K562 (cell line): ENCODE measurements around the gene ZNF213. TPM values are rescaled to one million over a fixed set of nuclear protein-coding genes. Genes with fewer than 3 reads are reported as not detected.

Source experiments
- ATAC-seq: fragments of 200-7000 bp; cut with Tn5 transposase; 3 replicates; pipeline ENCODE4 v1.9.1; 2020; ENCODE audit warnings: moderate library complexity
- BruUV-seq: library from RNA; stranded (reverse); fragments of 400-500 nt; replicated peaks from 2 replicates; lab custom pipeline; 2021; lab: Mats Ljungman, UMichigan
- CTCF ChIA-PET: fragments of 300-600 bp; formaldehyde crosslinking; extraction: SDS; loops from one replicate; lab custom pipeline; 2021; ENCODE audit warnings: low intra/inter-chr PET ratio; lab: Yijun Ruan, JAX
- POLR2A ChIA-PET: fragments of 300-600, 350-650 bp; sonication (Branson Sonifier 250); formaldehyde crosslinking; extraction: SDS; loops from one replicate; lab custom pipeline; 2021; ENCODE audit warnings: antibody characterized with exemption, inconsistent platforms; lab: Yijun Ruan, JAX
- DNase-seq, 4 experiments: peaks; one replicate each; pipeline versions ENCODE4 v3.0.0 to v3.0.0-alpha.2; 2011 to 2018; ENCODE audit warnings: low spot score in 3 of 4, mixed read lengths in 3 of 4; ENCODE audit errors: extremely low read depth in 1 of 4
- FAIRE-seq: peaks from 2 replicates; lab custom pipeline; 2011; peaks lifted over from hg19 to GRCh38; lab: Jason Lieb, UNC
- H2AFZ ChIP-seq: 2 replicates; pipeline ENCODE4 v1.6.0; 2011; ENCODE audit warnings: low read depth, low read length, control low read depth, inconsistent platforms
- H3K27ac ChIP-seq: fragments of 200-600 bp; 3 replicates; pipeline ENCODE4 v1.8.0; 2011; ENCODE audit warnings: low read depth, mild to moderate bottlenecking, control low read depth, inconsistent platforms, low read length, moderate library complexity, mixed read lengths; ENCODE audit errors: extremely low read depth
- H3K27me3 ChIP-seq, 2 experiments: fragments of 300-600 bp in 1 of 2; 2 replicates in 1 of 2; 3 replicates in 1 of 2; pipeline versions ENCODE4 v1.6.0 to v1.8.0; 2011; ENCODE audit warnings: inconsistent platforms in 2 of 2, low read length in 2 of 2, mild to moderate bottlenecking in 1 of 2, mixed read lengths in 1 of 2, moderate library complexity in 1 of 2; ENCODE audit not compliant: control insufficient read depth in 2 of 2, insufficient read depth in 2 of 2
- H3K36me3 ChIP-seq: fragments of 300-600 bp; 3 replicates; pipeline ENCODE4 v1.8.0; 2011; ENCODE audit warnings: mild to moderate bottlenecking, low read length, inconsistent platforms; ENCODE audit not compliant: control insufficient read depth, insufficient read depth
- H3K4me1 ChIP-seq, 2 experiments: fragments of 200-600 bp in 1 of 2; replicated peaks in 1 of 2; 2 replicates in 1 of 2; 3 replicates in 1 of 2; pipeline versions ENCODE4 v1.5.1 to v1.8.0; 2011; ENCODE audit warnings: inconsistent platforms in 2 of 2, low read length in 2 of 2, mild to moderate bottlenecking in 1 of 2, mixed read lengths in 1 of 2, moderate library complexity in 1 of 2; ENCODE audit not compliant: control insufficient read depth in 2 of 2, insufficient read depth in 2 of 2
- H3K4me2 ChIP-seq: 2 replicates; pipeline ENCODE4 v1.6.1; 2011; ENCODE audit warnings: low read length, control low read depth, inconsistent platforms, mixed read lengths; ENCODE audit not compliant: insufficient read depth
- H3K4me3 ChIP-seq: fragments of 200-600 bp; sonication (generic), shearing (Covaris generic); 2 replicates; pipeline ENCODE4 v1.5.1; 2016; ENCODE audit warnings: control low read depth, inconsistent platforms
- H3K79me2 ChIP-seq: fragments of 200-600 bp; 3 replicates; pipeline ENCODE4 v1.8.0; 2011; ENCODE audit warnings: low read length, inconsistent platforms; ENCODE audit not compliant: control insufficient read depth, insufficient read depth
- H3K9ac ChIP-seq, 2 experiments: 2 replicates each; pipeline versions ENCODE4 v1.6.0 to v1.6.1; 2011; ENCODE audit warnings: low read depth in 2 of 2, low read length in 2 of 2, control low read depth in 1 of 2, inconsistent platforms in 1 of 2, mild to moderate bottlenecking in 1 of 2, mixed read lengths in 1 of 2; ENCODE audit not compliant: insufficient read depth in 1 of 2
- H3K9me1 ChIP-seq: one replicate; pipeline ENCODE4 v1.6.0; 2011; ENCODE audit warnings: inconsistent platforms, mild to moderate bottlenecking, low read length, moderate library complexity; ENCODE audit not compliant: control insufficient read depth, insufficient read depth
- H3K9me3 ChIP-seq: replicated peaks from 2 replicates; pipeline ENCODE4 v1.5.1; 2011; ENCODE audit warnings: low read depth, low read length, inconsistent platforms; ENCODE audit not compliant: control insufficient read depth, insufficient read depth
- H4K20me1 ChIP-seq: replicated peaks from 2 replicates; pipeline ENCODE4 v1.6.1; 2011; ENCODE audit warnings: low read length, inconsistent platforms, mixed read lengths; ENCODE audit not compliant: control insufficient read depth, insufficient read depth
- ATF3 ChIP-seq, 2 experiments: fragments of 450-650 bp in 1 of 2; sonication (generic) in 1 of 2; formaldehyde crosslinking in 1 of 2; IDR thresholded peaks in 1 of 2; conservative IDR thresholded peaks in 1 of 2; 2 replicates each; pipeline versions ENCODE4 v1.6.1 to v1.8.1; 2016 to 2023; ENCODE audit warnings: mild to moderate bottlenecking in 2 of 2, moderate library complexity in 2 of 2, inconsistent platforms in 1 of 2, missing genetic modification reagents in 1 of 2
- DPF2 ChIP-seq: fragments of 450-650 bp; IDR thresholded peaks from 2 replicates; pipeline ENCODE4 v1.6.1; 2016
- JUN ChIP-seq, 2 experiments: sonication (generic) in 1 of 2; formaldehyde crosslinking in 1 of 2; IDR thresholded peaks; 2 replicates each; pipeline versions ENCODE4 v1.6.1 to v1.8.0; 2012 to 2022; ENCODE audit warnings: borderline replicate concordance in 2 of 2, mild to moderate bottlenecking in 2 of 2, improper control_type of control experiment in 1 of 2, low read depth in 1 of 2, low read length in 1 of 2, missing genetic modification reagents in 1 of 2
- JUND ChIP-seq, 2 experiments: IDR thresholded peaks; 2 replicates in 1 of 2; 3 replicates in 1 of 2; pipeline ENCODE4 v1.6.1; 2011; ENCODE audit warnings: borderline replicate concordance in 2 of 2, low read depth in 2 of 2, low read length in 2 of 2, improper control_type of control experiment in 1 of 2, missing biosample characterization in 1 of 2, missing genetic modification characterization in 1 of 2, missing genetic modification reagents in 1 of 2
- MYNN ChIP-seq, 2 experiments: sonication (generic); formaldehyde crosslinking in 1 of 2; IDR thresholded peaks; 2 replicates each; pipeline versions ENCODE4 v1.5.0 to v1.6.1; 2016 to 2020; ENCODE audit warnings: antibody characterized with exemption in 1 of 2, missing genetic modification reagents in 1 of 2
- SIN3A ChIP-seq, 2 experiments: fragments of 150-350 bp in 1 of 2; IDR thresholded peaks; 2 replicates each; pipeline ENCODE4 v1.6.1; 2011 to 2016; ENCODE audit warnings: borderline replicate concordance in 2 of 2, low read depth in 2 of 2, low read length in 2 of 2, mild to moderate bottlenecking in 2 of 2, moderate library complexity in 2 of 2; ENCODE audit not compliant: control insufficient read depth in 1 of 2
- ZBTB34 ChIP-seq: fragments of 250-450 bp; sonication (Bioruptor Pico); IDR thresholded peaks from 2 replicates; pipeline ENCODE4 v1.8.0; 2021; ENCODE audit warnings: mild to moderate bottlenecking, moderate library complexity
- ZBTB7A ChIP-seq: IDR thresholded peaks from 2 replicates; pipeline ENCODE4 v1.6.1; 2011; ENCODE audit warnings: low read depth, mild to moderate bottlenecking, low read length, moderate library complexity, borderline replicate concordance; ENCODE audit not compliant: control insufficient read depth
- WGBS: fragments of 100-300 bp; shearing (Covaris generic); methylation state at CpG from one replicate; pipeline ENCODE4 v1.1.6; 2016; ENCODE audit warnings: low coverage, mixed read lengths; ENCODE audit not compliant: insufficient coverage; ENCODE audit errors: missing lambda C conversion rate; 5-methylcytosine and 5-hydroxymethylcytosine counted together
- in situ Hi-C: fragments of 300-500 bp; cut with MboI; formaldehyde crosslinking; loops from 4 replicates; pipeline ENCODE4 v1.15.0; 2018; ENCODE audit warnings: inconsistent platforms, mixed read lengths
- intact Hi-C: fragments of 100-400 bp; cut with micrococcal nuclease; formaldehyde crosslinking; loops from 2 replicates; pipeline ENCODE4 v1.14.2; 2022
- polyA plus RNA-seq, 8 experiments: library from polyadenylated mRNA; depleted of rRNA in 4 of 8; stranded (reverse) in 5 of 8; unstranded in 3 of 8; fragments of >200 nt; fragmentation: Nextera tagmentation in 2 of 8; fragmentation: Illumina TruSeq in 1 of 8; extraction: Ambion mirVana in 2 of 8; extraction: Trizol in 1 of 8; gene quantifications; 2 replicates each; pipeline versions ENCODE4 v1.2.1 to v1.2.3, GENCODE V29; 2011 to 2014; ENCODE audit warnings: inconsistent platforms in 1 of 8, missing spikeins in 1 of 8
- total RNA-seq, 7 experiments: library from RNA; depleted of rRNA in 6 of 7; stranded (reverse); fragments of >200 nt in 6 of 7; fragmentation: Illumina TruSeq in 2 of 7; extraction: Trizol in 2 of 7; gene quantifications; 2 replicates each; pipeline versions ENCODE4 v1.2.1 to v1.2.3, GENCODE V29; 2011 to 2021; ENCODE audit warnings: low replicate concordance in 1 of 7
- TF ChIP-seq, protein P1 (sequence below), 2 experiments: IDR thresholded peaks; 2 replicates each; pipeline ENCODE4 v1.6.1; 2012; ENCODE audit warnings: improper control_type of control experiment in 2 of 2, low read depth in 2 of 2, low read length in 2 of 2, borderline replicate concordance in 1 of 2
- TF ChIP-seq, protein P2 (sequence below): IDR thresholded peaks from 2 replicates; pipeline ENCODE4 v1.6.1; 2012; ENCODE audit warnings: low read depth, low read length, improper control_type of control experiment, borderline replicate concordance

ZNF213 gene
- total and polyA plus RNA-seq, 9 of the 15 experiments (the other 6 are each of a cell fraction or from before 2014, with no cell fraction given) = 0.49 to 10.0 (median 1.8) TPM

DNA sequence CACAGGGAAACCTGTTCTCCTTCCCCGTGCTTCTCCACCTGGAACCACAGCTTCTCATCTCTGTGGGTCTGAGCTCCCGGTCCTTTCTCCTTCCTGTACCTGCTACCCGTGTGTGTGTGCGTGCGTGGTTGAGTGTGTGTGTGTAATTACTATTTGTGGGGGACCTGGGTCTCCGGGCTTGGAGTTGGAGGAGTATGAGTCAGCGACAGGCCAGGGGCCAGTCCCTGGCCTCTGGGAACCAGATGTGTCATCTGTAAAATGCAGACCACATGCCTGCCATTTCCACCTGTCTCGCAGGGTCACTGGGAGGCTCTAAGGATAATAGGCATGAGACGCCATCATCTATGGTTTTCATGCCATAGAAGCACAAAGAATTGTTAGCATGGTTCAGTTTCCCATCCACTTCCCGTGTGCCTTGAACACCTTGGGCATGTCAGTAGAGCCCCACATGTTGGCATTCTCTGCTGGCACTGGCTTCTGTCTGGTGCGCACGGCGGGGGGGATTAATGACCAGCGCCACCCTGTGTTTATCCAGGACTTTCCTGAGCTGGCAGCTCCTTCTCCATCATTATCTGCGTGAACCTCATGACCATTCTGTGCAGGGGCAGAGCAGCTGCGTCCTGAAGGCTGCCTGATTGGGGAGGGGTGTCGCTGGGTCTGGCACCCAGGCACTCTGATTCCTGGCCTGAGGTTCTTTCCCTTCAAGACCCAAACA is 20.9 kb upstream of the ZNF213 start:
- BruUV-seq = no TSS peak
- H3K36me3 ChIP-seq = peaks cover 9% of the 10 kb centered on the region; the same call in 2 of the 3 replicates
- intact Hi-C loops = no loop called here
- ChIA-PET POLR2A (interaction anchor here (0.6 to 1.1 kb wide), 2 partner anchors 52 to 141 kb away, joined by 3 read pairs; no protein-coding TSS in a partner anchor), CTCF (no interaction called here)
- no peaks in the 10 kb centered on the region for H3K27me3 ChIP-seq
- ATAC-seq = peak; percentile 32
- FAIRE-seq = peak; percentile 79
- no peak overlapping the region; the same call in 1 of the 3 replicates for H3K27ac ChIP-seq
- no peaks in the 10 kb centered on the region; the same call in 1 of the 2 replicates for H4K20me1 ChIP-seq
- peak overlapping the region; percentile 19; the same call in 1 of the 2 replicates for H2AFZ ChIP-seq
- WGBS = 29% methylated on average over 17 of the region's 17 CpGs
- in situ Hi-C loops = no loop called here
- peaks cover 12% of the 10 kb centered on the region for H3K79me2 ChIP-seq
- DNase-seq = peak; percentile 51 to 67 (median 56)
- peaks cover 9 to 34% of the 10 kb centered on the region in 2 experiments; a peak in 4 of 5 replicates for H3K4me1 ChIP-seq
- H3K9ac ChIP-seq = peak overlapping the region; percentile 68 to 97
- no peaks in the 10 kb centered on the region for H3K9me1 ChIP-seq
- H3K4me2 ChIP-seq = peak overlapping the region; percentile 91
- peak overlapping the region; percentile 87 for H3K4me3 ChIP-seq
- H3K9me3 ChIP-seq = no peaks in the 10 kb centered on the region
- TF ChIP-seq SIN3A (IDR thresholded peaks at IDR 0.05; ENCODE audit: borderline replicate concordance in 2 of 2, control insufficient read depth in 1 of 2, low read depth in 2 of 2, low read length in 2 of 2) (0 out of 4 replicates have a peak, but pooled peaks of 1 of the 2 experiments have one; percentile 44), DPF2 (0 out of 2 replicates have a peak, but pooled peaks have one; percentile 34), JUN (IDR thresholded peaks at IDR 0.05; ENCODE audit: borderline replicate concordance, low read depth, low read length) (peak; percentile 48; the same call in 1 of the 2 replicates), JUN (CRISPR knock-in tag; IDR thresholded peaks at IDR 0.05; ENCODE audit: borderline replicate concordance) (no peak), ZBTB7A (peak; percentile 28; the same call in 1 of the 2 replicates), JUND (IDR thresholded peaks at IDR 0.05; ENCODE audit: borderline replicate concordance, low read depth, low read length) (peak; percentile 63; the same call in 1 of the 2 replicates), JUND (tag; IDR thresholded peaks at IDR 0.05; ENCODE audit: borderline replicate concordance, low read depth, low read length) (no peak), ATF3 (IDR thresholded peaks at IDR 0.05) (peak; percentile 67), ATF3 (CRISPR knock-in tag; conservative IDR thresholded peaks at IDR 0.05) (no peak), ZBTB34 (no peak), MYNN (IDR thresholded peaks at IDR 0.05) (no peak), MYNN (CRISPR knock-in tag; IDR thresholded peaks at IDR 0.05) (no peak)
- TF ChIP-seq, protein P1, sequence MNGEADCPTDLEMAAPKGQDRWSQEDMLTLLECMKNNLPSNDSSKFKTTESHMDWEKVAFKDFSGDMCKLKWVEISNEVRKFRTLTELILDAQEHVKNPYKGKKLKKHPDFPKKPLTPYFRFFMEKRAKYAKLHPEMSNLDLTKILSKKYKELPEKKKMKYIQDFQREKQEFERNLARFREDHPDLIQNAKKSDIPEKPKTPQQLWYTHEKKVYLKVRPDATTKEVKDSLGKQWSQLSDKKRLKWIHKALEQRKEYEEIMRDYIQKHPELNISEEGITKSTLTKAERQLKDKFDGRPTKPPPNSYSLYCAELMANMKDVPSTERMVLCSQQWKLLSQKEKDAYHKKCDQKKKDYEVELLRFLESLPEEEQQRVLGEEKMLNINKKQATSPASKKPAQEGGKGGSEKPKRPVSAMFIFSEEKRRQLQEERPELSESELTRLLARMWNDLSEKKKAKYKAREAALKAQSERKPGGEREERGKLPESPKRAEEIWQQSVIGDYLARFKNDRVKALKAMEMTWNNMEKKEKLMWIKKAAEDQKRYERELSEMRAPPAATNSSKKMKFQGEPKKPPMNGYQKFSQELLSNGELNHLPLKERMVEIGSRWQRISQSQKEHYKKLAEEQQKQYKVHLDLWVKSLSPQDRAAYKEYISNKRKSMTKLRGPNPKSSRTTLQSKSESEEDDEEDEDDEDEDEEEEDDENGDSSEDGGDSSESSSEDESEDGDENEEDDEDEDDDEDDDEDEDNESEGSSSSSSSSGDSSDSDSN (IDR thresholded peaks at IDR 0.05; ENCODE audit: borderline replicate concordance in 1 of 2, low read depth in 2 of 2, low read length in 2 of 2) = 0 out of 4 replicates have a peak, but pooled peaks of 1 of the 2 experiments have one; percentile 25
- TF ChIP-seq, protein P2, sequence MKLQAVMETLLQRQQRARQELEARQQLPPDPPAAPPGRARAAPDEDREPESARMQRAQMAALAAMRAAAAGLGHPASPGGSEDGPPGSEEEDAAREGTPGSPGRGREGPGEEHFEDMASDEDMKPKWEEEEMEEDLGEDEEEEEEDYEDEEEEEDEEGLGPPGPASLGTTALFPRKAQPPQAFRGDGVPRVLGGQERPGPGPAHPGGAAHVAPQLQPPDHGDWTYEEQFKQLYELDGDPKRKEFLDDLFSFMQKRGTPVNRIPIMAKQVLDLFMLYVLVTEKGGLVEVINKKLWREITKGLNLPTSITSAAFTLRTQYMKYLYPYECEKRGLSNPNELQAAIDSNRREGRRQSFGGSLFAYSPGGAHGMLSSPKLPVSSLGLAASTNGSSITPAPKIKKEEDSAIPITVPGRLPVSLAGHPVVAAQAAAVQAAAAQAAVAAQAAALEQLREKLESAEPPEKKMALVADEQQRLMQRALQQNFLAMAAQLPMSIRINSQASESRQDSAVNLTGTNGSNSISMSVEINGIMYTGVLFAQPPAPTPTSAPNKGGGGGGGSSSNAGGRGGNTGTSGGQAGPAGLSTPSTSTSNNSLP = no peak
